Nucleus accumbens (tissue), 56 donors: ENCODE measurements around the gene BBOF1.
"Not testable (repeated sequence)": the region's sequence is repeated elsewhere in the genome, so short reads cannot be mapped to it uniquely, and the experiment has no call there.

Experiments used
- DNase-seq, 56 donors: peaks; one replicate each; lab custom pipeline; 2025; lab: John Stamatoyannopoulos, UW

Gene BBOF1

GRCh38 chr14:74084277-74085046 is 65.3 kb downstream of the BBOF1 start, which contains the start of the genes ALDH6A1 and LIN52:
ALDH6A1 (minus strand) TSS chr14:74084453; CDS start chr14:74084394, 59 bp downstream.
LIN52 (plus strand) TSS chr14:74084956; CDS start chr14:74084975, 19 bp downstream.
- DNase-seq = peak; percentile 94 to 100 (median 100)

- peak in 3 of 56 donors; percentile 26 to 36 (median 29) for DNase-seq
Measured at GRCh38 chr14:74085047-74085637, 66.0 kb downstream of the BBOF1 start.

GRCh38 chr14:74085828-74086227 is 66.7 kb downstream of the BBOF1 start:
- DNase-seq = no peak

GRCh38 chr14:74089251-74090020 is 70.3 kb downstream of the BBOF1 start:
- DNase-seq = no peak

GRCh38 chr14:74105381-74105780 is 86.2 kb downstream of the BBOF1 start:
- DNase-seq = no peak

- DNase-seq = no peak
Measured at GRCh38 chr14:74109369-74109768, 90.2 kb downstream of the BBOF1 start.

GRCh38 chr14:74111395-74112216 is 92.5 kb downstream of the BBOF1 start:
- DNase-seq = not testable (repeated sequence)
